GM18951 (cell line): Measurements from ENCODE around the gene MRPS12.

Source experiments
- POLR2A ChIP-seq: IDR thresholded peaks from 4 replicates; pipeline ENCODE4 v1.6.1; 2011; ENCODE audit warnings: mild to moderate bottlenecking; ENCODE audit not compliant: insufficient read length, insufficient read depth; ENCODE audit errors: extremely low read depth
- in situ Hi-C: fragments of 300-500 bp; cut with MboI; formaldehyde crosslinking; loops from one replicate; pipeline ENCODE4 v1.12.0; 2022; ENCODE audit warnings: low sequenced_read_pairs, mixed read lengths, inconsistent platforms; ENCODE audit not compliant: unreplicated experiment

MRPS12 gene

GRCh38 chr19:38941979-38942378 lies 11.2 kb downstream of the MRPS12 start:
- in situ Hi-C loops = no loop called here
- no peak for TF ChIP-seq POLR2A

- in situ Hi-C loops = no loop called here
Measured at GRCh38 chr19:38942471-38943181, 11.9 kb downstream of the MRPS12 start.

GRCh38 chr19:38944981-38945506 lies 14.3 kb downstream of the MRPS12 start:
- in situ Hi-C loops = no loop called here
- TF ChIP-seq POLR2A = no peak

More at GRCh38 chr19:38942471-38943181, 11.9 kb downstream of the MRPS12 start:
- TF ChIP-seq POLR2A = no peak

GRCh38 chr19:38945562-38946228 lies 15.0 kb downstream of the MRPS12 start:
- TF ChIP-seq POLR2A = no peak
- in situ Hi-C loops = no loop called here

- in situ Hi-C loops = no loop called here
- TF ChIP-seq POLR2A = no peak
Measured at GRCh38 chr19:38946229-38947010, 15.7 kb downstream of the MRPS12 start.

GRCh38 chr19:38949580-38950367 lies 19.0 kb downstream of the MRPS12 start:
- in situ Hi-C loops = no loop called here
- TF ChIP-seq POLR2A = no peak

- in situ Hi-C loops = no loop called here
- no peak for TF ChIP-seq POLR2A
Measured at GRCh38 chr19:38951187-38951586, 20.4 kb downstream of the MRPS12 start.

GRCh38 chr19:38952395-38953165 lies 21.8 kb downstream of the MRPS12 start:
- in situ Hi-C loops = no loop called here
- TF ChIP-seq POLR2A = no peak

- in situ Hi-C loops = no loop called here
- TF ChIP-seq POLR2A = no peak
Measured at GRCh38 chr19:38953677-38954076, 22.9 kb downstream of the MRPS12 start.

GRCh38 chr19:38956264-38956663 lies 25.5 kb downstream of the MRPS12 start:
- TF ChIP-seq POLR2A = no peak
- in situ Hi-C loops = no loop called here

GRCh38 chr19:38958301-38958700 lies 27.6 kb downstream of the MRPS12 start:
- in situ Hi-C loops = no loop called here

GRCh38 chr19:38959618-38960017 lies 28.9 kb downstream of the MRPS12 start:
- in situ Hi-C loops = no loop called here

More at GRCh38 chr19:38958301-38958700, 27.6 kb downstream of the MRPS12 start:
- TF ChIP-seq POLR2A = no peak

More at GRCh38 chr19:38959618-38960017, 28.9 kb downstream of the MRPS12 start:
- no peak for TF ChIP-seq POLR2A
